Stomach (tissue), 9 donors: ENCODE results near the gene GPR42. TPM values are rescaled to one million over a fixed set of nuclear protein-coding genes. Genes with fewer than 3 reads are reported as not detected.

Experiments
- DNase-seq, 2 donors: peaks; one replicate each; pipeline versions ENCODE4 v3.0.0 to v3.0.0-alpha.2; 2013 to 2019
- H3K27ac ChIP-seq, 5 donors: fragments of 200-600 bp in 4 of 5; sonication (generic) in 4 of 5; one replicate each; pipeline ENCODE4 v1.5.1; 2013 to 2019; ENCODE audit warnings: mild to moderate bottlenecking in 1 of 5, moderate library complexity in 1 of 5
- H3K27me3 ChIP-seq, 3 donors: fragments of 200-600 bp; sonication (generic); one replicate each; pipeline ENCODE4 v1.5.1; 2017 to 2019; ENCODE audit warnings: mixed run types in 1 of 3
- H3K36me3 ChIP-seq, 4 donors: fragments of 200-600 bp; sonication (generic); 1 replicate in 3 of 4; 2 replicates in 1 of 4; pipeline ENCODE4 v1.5.1; 2016 to 2019
- H3K4me1 ChIP-seq, 4 donors: fragments of 200-600 bp; sonication (generic); one replicate each; pipeline ENCODE4 v1.5.1; 2016 to 2019
- H3K4me3 ChIP-seq, 4 donors: fragments of 200-600 bp; sonication (generic) in 3 of 4; one replicate each; pipeline ENCODE4 v1.5.1; 2016 to 2019; ENCODE audit warnings: mild to moderate bottlenecking in 1 of 4
- H3K9me3 ChIP-seq, 4 donors: fragments of 200-600 bp; sonication (generic); one replicate each; pipeline ENCODE4 v1.5.1; 2016 to 2019
- CTCF ChIP-seq, 7 experiments: fragments of 450-650 bp in 4 of 7; fragments of 200-600 bp in 3 of 7; sonication (generic) in 3 of 7; IDR thresholded peaks; one replicate each; pipeline ENCODE4 v1.5.1; 2016 to 2019; ENCODE audit warnings: antibody characterized with exemption in 7 of 7, control low read depth in 2 of 7, mild to moderate bottlenecking in 1 of 7
- EP300 ChIP-seq: sonication (generic); formaldehyde crosslinking; IDR thresholded peaks from one replicate; pipeline ENCODE4 v1.6.1; 2017; ENCODE audit warnings: antibody characterized with exemption
- POLR2A ChIP-seq, 4 donors: fragments of 450-650 bp; IDR thresholded peaks; one replicate each; pipeline ENCODE4 v1.6.1; 2016; ENCODE audit warnings: antibody characterized with exemption in 4 of 4, control low read depth in 2 of 4, mild to moderate bottlenecking in 1 of 4, moderate library complexity in 1 of 4
- POLR2AphosphoS5 ChIP-seq, 3 donors: sonication (generic); formaldehyde crosslinking; IDR thresholded peaks; one replicate each; pipeline ENCODE4 v1.6.1; 2016; ENCODE audit warnings: antibody characterized with exemption in 3 of 3
- WGBS, 5 donors: extraction: QIAGEN DNeasy Blood & Tissue Kit in 3 of 5; methylation state at CpG; one replicate each; pipeline versions ENCODE4 v1.1.5 to v1.1.7; 2013 to 2018; 5-methylcytosine and 5-hydroxymethylcytosine counted together
- intact Hi-C: fragments of 100-400 bp; cut with DNase I; formaldehyde crosslinking; loops from one replicate; pipeline ENCODE4 v1.15.1; 2023; ENCODE audit warnings: low total_unique reads
- polyA plus RNA-seq, 3 donors: library from polyadenylated mRNA; stranded (reverse); fragments of 200-250 nt; gene quantifications; one replicate each; pipeline ENCODE4 v1.2.3, GENCODE V29; 2013
- total RNA-seq, 5 donors: library from RNA; depleted of rRNA; stranded (reverse); fragments of >200 nt; gene quantifications; one replicate each; pipeline versions ENCODE4 v1.1.0 to v1.2.3, GENCODE V29; 2014 to 2016
- donor health status: healthy with polysubstance abuse.
- donor health status: Bipolar disorder and iron deficiency.
- donor health status: healthy.

Gene GPR42
- total and polyA plus RNA-seq, 8 donors = 0.19 TPM; not detected in 7

GRCh38 chr19:35388277-35389054 is 17.6 kb downstream of the GPR42 start:
- no peaks in the 10 kb centered on the region for H3K4me1 ChIP-seq
- no peaks in the 10 kb centered on the region for H3K36me3 ChIP-seq
- no peak overlapping the region for H3K27ac ChIP-seq
- WGBS, 5 donors = 70 to 84% (median 76%) methylated on average over 6 of the region's 6 CpGs
- H3K9me3 ChIP-seq = peaks cover 0 to 14% (median 0%) of the 10 kb centered on the region in 4 donors
- no peak overlapping the region for H3K4me3 ChIP-seq
- H3K27me3 ChIP-seq = no peaks in the 10 kb centered on the region
- DNase-seq = no peak
- no peak for TF ChIP-seq POLR2AphosphoS5 (IDR thresholded peaks at IDR 0.05)
- no peak for TF ChIP-seq EP300
- TF ChIP-seq CTCF (IDR thresholded peaks at IDR 0.05) = no peak
- TF ChIP-seq POLR2A (IDR thresholded peaks at IDR 0.05) = no peak
- intact Hi-C loops = no loop called here

- Histone ChIP-seq H3K27ac (no peak overlapping the region), H3K27me3 (no peaks in the 10 kb centered on the region), H3K4me3 (no peak overlapping the region), H3K4me1 (no peaks in the 10 kb centered on the region), H3K36me3 (no peaks in the 10 kb centered on the region), H3K9me3 (peaks cover 0 to 14% (median 0%) of the 10 kb centered on the region in 4 donors)
- DNase-seq = peak; percentile 32 to 36
- intact Hi-C loops = no loop called here
- TF ChIP-seq POLR2A (IDR thresholded peaks at IDR 0.05) (no peak), EP300 (no peak), CTCF (IDR thresholded peaks at IDR 0.05) (no peak), POLR2AphosphoS5 (IDR thresholded peaks at IDR 0.05) (no peak)
- WGBS, 5 donors = 37 to 61% (median 53%) methylated on average over 6 of the region's 6 CpGs
Observed at GRCh38 chr19:35389192-35389861, 18.5 kb downstream of the GPR42 start.

- Histone ChIP-seq H3K4me3 (no peak overlapping the region), H3K4me1 (peaks cover 0 to 10% (median 4%) of the 10 kb centered on the region in 4 donors), H3K27ac (no peak overlapping the region), H3K9me3 (no peaks in the 10 kb centered on the region), H3K36me3 (no peaks in the 10 kb centered on the region), H3K27me3 (no peaks in the 10 kb centered on the region)
- DNase-seq = no peak
- intact Hi-C loops = no loop called here
- WGBS, 5 donors = 63 to 74% (median 72%) methylated on average over 5 of the region's 5 CpGs
- TF ChIP-seq POLR2A (IDR thresholded peaks at IDR 0.05) = no peak
- TF ChIP-seq EP300 = no peak
- no peak for TF ChIP-seq POLR2AphosphoS5 (IDR thresholded peaks at IDR 0.05)
- no peak for TF ChIP-seq CTCF (IDR thresholded peaks at IDR 0.05)
Observed at GRCh38 chr19:35392742-35393715, 22.2 kb downstream of the GPR42 start.
